HEK293 (cell line): ENCODE data around the gene CMIP.

Source experiments
- CTCF ChIA-PET: fragments of 350-600 bp; formaldehyde crosslinking; extraction: SDS; loops from one replicate; lab custom pipeline; 2021; ENCODE audit warnings: antibody characterized with exemption; lab: Yijun Ruan, JAX
- POLR2A ChIA-PET: fragments of 300-600 bp; formaldehyde crosslinking; extraction: SDS; loops from one replicate; lab custom pipeline; 2020; ENCODE audit warnings: antibody characterized with exemption, inconsistent platforms; lab: Yijun Ruan, JAX
- H3K27ac ChIP-seq: fragments of 200-500 bp; sonication (Bioruptor generic); 2 replicates; pipeline ENCODE4 v1.5.1; 2014; ENCODE audit warnings: low read depth, low read length, control low read depth, inconsistent platforms; ENCODE audit errors: extremely low read depth
- H3K36me3 ChIP-seq, 2 experiments: fragments of 200-500 bp in 1 of 2; sonication (Bioruptor generic) in 1 of 2; 1 replicate in 1 of 2; 2 replicates in 1 of 2; pipeline ENCODE4 v1.5.1; 2014 to 2017; ENCODE audit warnings: inconsistent platforms in 2 of 2, low read length in 2 of 2; ENCODE audit not compliant: control insufficient read depth in 2 of 2, insufficient read depth in 1 of 2
- H3K4me1 ChIP-seq: fragments of 200-500 bp; sonication (Bioruptor generic); 2 replicates; pipeline ENCODE4 v1.5.1; 2014; ENCODE audit warnings: mild to moderate bottlenecking, low read length, inconsistent platforms; ENCODE audit not compliant: control insufficient read depth, insufficient read depth
- H3K4me3 ChIP-seq: 2 replicates; pipeline ENCODE4 v1.5.1; 2011; ENCODE audit warnings: low read depth, mild to moderate bottlenecking, control low read depth, low read length, moderate library complexity
- H3K9me3 ChIP-seq: fragments of 200-500 bp; sonication (Bioruptor generic); 2 replicates; pipeline ENCODE4 v1.5.1; 2014; ENCODE audit warnings: low read depth, low read length, inconsistent platforms; ENCODE audit not compliant: control insufficient read depth, insufficient read depth
- EGR2 ChIP-seq: fragments of 450-650 bp; formaldehyde crosslinking; IDR thresholded peaks from 2 replicates; pipeline ENCODE4 v1.5.1; 2016; ENCODE audit warnings: low read depth, missing biosample characterization, missing genetic modification characterization
- KLF10 ChIP-seq: fragments of 450-650 bp; IDR thresholded peaks from 2 replicates; pipeline ENCODE4 v1.5.1; 2018; ENCODE audit warnings: missing biosample characterization, mild to moderate bottlenecking, missing genetic modification characterization
- MYNN ChIP-seq: fragments of 450-650 bp; formaldehyde crosslinking; IDR thresholded peaks from 2 replicates; pipeline ENCODE4 v1.5.1; 2016; ENCODE audit warnings: missing biosample characterization, missing genetic modification characterization, borderline replicate concordance
- MZF1 ChIP-seq: fragments of 450-650 bp; formaldehyde crosslinking; IDR thresholded peaks from 2 replicates; pipeline ENCODE4 v1.5.1; 2017; ENCODE audit warnings: missing biosample characterization, missing genetic modification characterization, borderline replicate concordance
- PRDM1 ChIP-seq: fragments of 450-650 bp; formaldehyde crosslinking; IDR thresholded peaks from 2 replicates; pipeline ENCODE4; 2016; ENCODE audit warnings: missing biosample characterization, missing genetic modification characterization
- SALL2 ChIP-seq: fragments of 450-650 bp; formaldehyde crosslinking; IDR thresholded peaks from 2 replicates; pipeline ENCODE4 v1.5.0; 2017; ENCODE audit warnings: missing biosample characterization, mild to moderate bottlenecking, missing genetic modification characterization, borderline replicate concordance
- ZBTB48 ChIP-seq: fragments of 450-650 bp; formaldehyde crosslinking; IDR thresholded peaks from 2 replicates; pipeline ENCODE4 v1.5.1; 2016; ENCODE audit warnings: missing biosample characterization, missing genetic modification characterization
- ZNF132 ChIP-seq: fragments of 450-650 bp; formaldehyde crosslinking; IDR thresholded peaks from 2 replicates; pipeline ENCODE4 v1.5.1; 2017; ENCODE audit warnings: missing biosample characterization, missing genetic modification characterization, borderline replicate concordance
- ZNF214 ChIP-seq: fragments of 450-650 bp; formaldehyde crosslinking; IDR thresholded peaks from 2 replicates; pipeline ENCODE4 v1.5.1; 2017; ENCODE audit warnings: missing biosample characterization, mild to moderate bottlenecking, missing genetic modification characterization, borderline replicate concordance
- ZNF324 ChIP-seq: fragments of 450-650 bp; formaldehyde crosslinking; IDR thresholded peaks from 2 replicates; pipeline ENCODE4 v1.5.1; 2016; ENCODE audit warnings: missing biosample characterization, missing genetic modification characterization
- ZNF341 ChIP-seq: fragments of 450-650 bp; formaldehyde crosslinking; IDR thresholded peaks from 2 replicates; pipeline ENCODE4; 2016; ENCODE audit warnings: low read depth, missing biosample characterization, missing genetic modification characterization
- ZNF548 ChIP-seq: fragments of 450-650 bp; formaldehyde crosslinking; IDR thresholded peaks from 2 replicates; pipeline ENCODE4 v1.5.1; 2016; ENCODE audit warnings: missing biosample characterization, missing genetic modification characterization
- ZNF624 ChIP-seq: fragments of 450-650 bp; formaldehyde crosslinking; IDR thresholded peaks from 2 replicates; pipeline ENCODE4 v1.5.1; 2017; ENCODE audit warnings: missing biosample characterization, missing genetic modification characterization
- ZNF660 ChIP-seq: fragments of 450-650 bp; IDR thresholded peaks from 2 replicates; pipeline ENCODE4 v1.5.1; 2018; ENCODE audit warnings: missing biosample characterization, mild to moderate bottlenecking, missing genetic modification characterization
- ZNF707 ChIP-seq: fragments of 450-650 bp; formaldehyde crosslinking; IDR thresholded peaks from 2 replicates; pipeline ENCODE4 v1.5.1; 2016; ENCODE audit warnings: missing biosample characterization, missing genetic modification characterization
- ZSCAN23 ChIP-seq: fragments of 450-650 bp; formaldehyde crosslinking; IDR thresholded peaks from 2 replicates; pipeline ENCODE4 v1.5.1; 2016; ENCODE audit warnings: missing biosample characterization, missing genetic modification characterization
- ZSCAN30 ChIP-seq: fragments of 450-650 bp; IDR thresholded peaks from 2 replicates; pipeline ENCODE4 v1.5.1; 2018; ENCODE audit warnings: missing biosample characterization, mild to moderate bottlenecking, missing genetic modification characterization, moderate library complexity
- TF ChIP-seq, protein P1 (sequence below): fragments of 450-650 bp; formaldehyde crosslinking; IDR thresholded peaks from 2 replicates; pipeline ENCODE4 v1.5.1; 2016; ENCODE audit warnings: missing biosample characterization, missing genetic modification characterization
- TF ChIP-seq, protein P2 (sequence below): fragments of 450-650 bp; formaldehyde crosslinking; IDR thresholded peaks from 2 replicates; pipeline ENCODE4 v1.5.1; 2017; ENCODE audit warnings: missing biosample characterization, missing genetic modification characterization
- TF ChIP-seq, protein P3 (sequence below): fragments of 450-650 bp; formaldehyde crosslinking; IDR thresholded peaks from 2 replicates; pipeline ENCODE4 v1.5.1; 2016; ENCODE audit warnings: missing biosample characterization, missing genetic modification characterization
- TF ChIP-seq, protein P4 (sequence below): sonication (generic); formaldehyde crosslinking; IDR thresholded peaks from 2 replicates; pipeline ENCODE4 v1.8.1; 2022; ENCODE audit warnings: mild to moderate bottlenecking, moderate library complexity, missing genetic modification reagents
- TF ChIP-seq, protein P5 (sequence below): fragments of 450-650 bp; formaldehyde crosslinking; IDR thresholded peaks from 2 replicates; pipeline ENCODE4 v1.5.1; 2016; ENCODE audit warnings: missing biosample characterization, missing genetic modification characterization
- TF ChIP-seq, protein P6 (sequence below): fragments of 450-650 bp; formaldehyde crosslinking; IDR thresholded peaks from 2 replicates; pipeline ENCODE4 v1.5.1; 2016; ENCODE audit warnings: missing biosample characterization, missing genetic modification characterization

The CMIP gene

DNA sequence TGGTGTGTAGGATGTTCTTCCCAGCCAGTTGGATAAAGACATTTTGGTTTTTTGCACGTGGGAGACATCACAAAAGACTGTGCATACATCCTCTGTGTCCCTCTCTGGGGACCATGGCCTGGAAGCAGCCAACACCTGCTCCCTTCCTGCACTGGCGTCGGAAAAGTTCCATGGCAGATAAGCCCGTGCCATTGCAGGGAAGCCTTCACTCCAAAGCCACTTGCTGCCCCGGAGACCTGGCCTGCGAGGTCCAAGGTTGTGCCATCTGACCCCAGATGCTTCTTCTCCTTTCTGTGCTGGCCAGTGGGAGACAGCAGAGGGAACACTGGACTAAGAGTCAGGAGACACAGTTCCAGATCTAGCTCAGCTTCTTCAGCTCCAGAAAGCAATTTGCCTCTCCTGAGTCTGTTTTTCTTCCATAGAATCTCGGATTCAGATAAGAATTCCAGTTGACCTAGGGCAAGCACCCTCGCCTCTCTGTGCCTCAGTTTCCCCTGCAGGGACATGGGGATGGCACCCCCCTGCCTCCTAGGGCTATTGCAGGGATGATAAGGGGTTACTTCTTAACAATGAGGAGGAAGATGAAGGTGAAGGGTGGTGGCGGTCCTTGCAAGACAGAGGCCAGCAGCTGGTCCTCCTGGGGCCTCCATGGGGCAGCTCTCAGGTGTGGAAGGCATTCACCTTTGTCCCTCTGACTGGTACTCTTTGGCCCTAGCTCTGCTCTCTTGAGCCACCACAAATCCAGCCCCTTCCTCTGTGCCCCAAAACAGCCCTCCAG, 134.2 kb downstream of the CMIP start (continued):
- TF ChIP-seq, protein P1, sequence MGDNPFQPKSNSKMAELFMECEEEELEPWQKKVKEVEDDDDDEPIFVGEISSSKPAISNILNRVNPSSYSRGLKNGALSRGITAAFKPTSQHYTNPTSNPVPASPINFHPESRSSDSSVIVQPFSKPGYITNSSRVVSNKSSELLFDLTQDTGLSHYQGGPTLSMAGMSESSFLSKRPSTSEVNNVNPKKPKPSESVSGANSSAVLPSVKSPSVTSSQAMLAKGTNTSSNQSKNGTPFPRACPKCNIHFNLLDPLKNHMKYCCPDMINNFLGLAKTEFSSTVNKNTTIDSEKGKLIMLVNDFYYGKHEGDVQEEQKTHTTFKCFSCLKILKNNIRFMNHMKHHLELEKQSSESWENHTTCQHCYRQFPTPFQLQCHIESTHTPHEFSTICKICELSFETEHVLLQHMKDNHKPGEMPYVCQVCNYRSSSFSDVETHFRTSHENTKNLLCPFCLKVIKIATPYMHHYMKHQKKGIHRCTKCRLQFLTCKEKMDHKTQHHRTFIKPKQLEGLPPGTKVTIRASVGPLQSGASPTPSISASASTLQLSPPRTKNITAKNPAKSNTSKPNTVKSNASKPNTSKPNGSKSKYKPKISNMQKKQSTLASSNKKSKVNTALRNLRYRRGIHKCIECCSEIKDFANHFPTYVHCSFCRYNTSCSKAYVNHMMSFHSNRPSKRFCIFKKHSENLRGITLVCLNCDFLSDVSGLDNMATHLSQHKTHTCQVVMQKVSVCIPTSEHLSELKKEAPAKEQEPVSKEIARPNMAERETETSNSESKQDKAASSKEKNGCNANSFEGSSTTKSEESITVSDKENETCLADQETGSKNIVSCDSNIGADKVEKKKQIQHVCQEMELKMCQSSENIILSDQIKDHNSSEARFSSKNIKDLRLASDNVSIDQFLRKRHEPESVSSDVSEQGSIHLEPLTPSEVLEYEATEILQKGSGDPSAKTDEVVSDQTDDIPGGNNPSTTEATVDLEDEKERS, result no peak
- TF ChIP-seq MYNN, result no peak
- TF ChIP-seq ZNF660 (tag by site-specific recombination), result no peak
- TF ChIP-seq ZSCAN23 (tag by site-specific recombination), result no peak
- no peak for TF ChIP-seq ZNF707
- TF ChIP-seq, protein P2, sequence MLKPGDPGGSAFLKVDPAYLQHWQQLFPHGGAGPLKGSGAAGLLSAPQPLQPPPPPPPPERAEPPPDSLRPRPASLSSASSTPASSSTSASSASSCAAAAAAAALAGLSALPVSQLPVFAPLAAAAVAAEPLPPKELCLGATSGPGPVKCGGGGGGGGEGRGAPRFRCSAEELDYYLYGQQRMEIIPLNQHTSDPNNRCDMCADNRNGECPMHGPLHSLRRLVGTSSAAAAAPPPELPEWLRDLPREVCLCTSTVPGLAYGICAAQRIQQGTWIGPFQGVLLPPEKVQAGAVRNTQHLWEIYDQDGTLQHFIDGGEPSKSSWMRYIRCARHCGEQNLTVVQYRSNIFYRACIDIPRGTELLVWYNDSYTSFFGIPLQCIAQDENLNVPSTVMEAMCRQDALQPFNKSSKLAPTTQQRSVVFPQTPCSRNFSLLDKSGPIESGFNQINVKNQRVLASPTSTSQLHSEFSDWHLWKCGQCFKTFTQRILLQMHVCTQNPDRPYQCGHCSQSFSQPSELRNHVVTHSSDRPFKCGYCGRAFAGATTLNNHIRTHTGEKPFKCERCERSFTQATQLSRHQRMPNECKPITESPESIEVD, result no peak
- TF ChIP-seq, protein P3, sequence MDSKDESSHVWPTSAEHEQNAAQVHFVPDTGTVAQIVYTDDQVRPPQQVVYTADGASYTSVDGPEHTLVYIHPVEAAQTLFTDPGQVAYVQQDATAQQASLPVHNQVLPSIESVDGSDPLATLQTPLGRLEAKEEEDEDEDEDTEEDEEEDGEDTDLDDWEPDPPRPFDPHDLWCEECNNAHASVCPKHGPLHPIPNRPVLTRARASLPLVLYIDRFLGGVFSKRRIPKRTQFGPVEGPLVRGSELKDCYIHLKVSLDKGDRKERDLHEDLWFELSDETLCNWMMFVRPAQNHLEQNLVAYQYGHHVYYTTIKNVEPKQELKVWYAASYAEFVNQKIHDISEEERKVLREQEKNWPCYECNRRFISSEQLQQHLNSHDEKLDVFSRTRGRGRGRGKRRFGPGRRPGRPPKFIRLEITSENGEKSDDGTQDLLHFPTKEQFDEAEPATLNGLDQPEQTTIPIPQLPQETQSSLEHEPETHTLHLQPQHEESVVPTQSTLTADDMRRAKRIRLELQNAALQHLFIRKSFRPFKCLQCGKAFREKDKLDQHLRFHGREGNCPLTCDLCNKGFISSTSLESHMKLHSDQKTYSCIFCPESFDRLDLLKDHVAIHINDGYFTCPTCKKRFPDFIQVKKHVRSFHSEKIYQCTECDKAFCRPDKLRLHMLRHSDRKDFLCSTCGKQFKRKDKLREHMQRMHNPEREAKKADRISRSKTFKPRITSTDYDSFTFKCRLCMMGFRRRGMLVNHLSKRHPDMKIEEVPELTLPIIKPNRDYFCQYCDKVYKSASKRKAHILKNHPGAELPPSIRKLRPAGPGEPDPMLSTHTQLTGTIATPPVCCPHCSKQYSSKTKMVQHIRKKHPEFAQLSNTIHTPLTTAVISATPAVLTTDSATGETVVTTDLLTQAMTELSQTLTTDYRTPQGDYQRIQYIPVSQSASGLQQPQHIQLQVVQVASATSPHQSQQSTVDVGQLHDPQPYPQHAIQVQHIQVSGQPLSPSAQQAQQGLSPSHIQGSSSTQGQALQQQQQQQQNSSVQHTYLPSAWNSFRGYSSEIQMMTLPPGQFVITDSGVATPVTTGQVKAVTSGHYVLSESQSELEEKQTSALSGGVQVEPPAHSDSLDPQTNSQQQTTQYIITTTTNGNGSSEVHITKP (tag by site-specific recombination), result no peak
- TF ChIP-seq, protein P4, sequence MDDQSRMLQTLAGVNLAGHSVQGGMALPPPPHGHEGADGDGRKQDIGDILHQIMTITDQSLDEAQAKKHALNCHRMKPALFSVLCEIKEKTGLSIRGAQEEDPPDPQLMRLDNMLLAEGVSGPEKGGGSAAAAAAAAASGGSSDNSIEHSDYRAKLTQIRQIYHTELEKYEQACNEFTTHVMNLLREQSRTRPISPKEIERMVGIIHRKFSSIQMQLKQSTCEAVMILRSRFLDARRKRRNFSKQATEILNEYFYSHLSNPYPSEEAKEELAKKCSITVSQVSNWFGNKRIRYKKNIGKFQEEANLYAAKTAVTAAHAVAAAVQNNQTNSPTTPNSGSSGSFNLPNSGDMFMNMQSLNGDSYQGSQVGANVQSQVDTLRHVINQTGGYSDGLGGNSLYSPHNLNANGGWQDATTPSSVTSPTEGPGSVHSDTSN (CRISPR knock-in tag), result no peak
- TF ChIP-seq, protein P5, sequence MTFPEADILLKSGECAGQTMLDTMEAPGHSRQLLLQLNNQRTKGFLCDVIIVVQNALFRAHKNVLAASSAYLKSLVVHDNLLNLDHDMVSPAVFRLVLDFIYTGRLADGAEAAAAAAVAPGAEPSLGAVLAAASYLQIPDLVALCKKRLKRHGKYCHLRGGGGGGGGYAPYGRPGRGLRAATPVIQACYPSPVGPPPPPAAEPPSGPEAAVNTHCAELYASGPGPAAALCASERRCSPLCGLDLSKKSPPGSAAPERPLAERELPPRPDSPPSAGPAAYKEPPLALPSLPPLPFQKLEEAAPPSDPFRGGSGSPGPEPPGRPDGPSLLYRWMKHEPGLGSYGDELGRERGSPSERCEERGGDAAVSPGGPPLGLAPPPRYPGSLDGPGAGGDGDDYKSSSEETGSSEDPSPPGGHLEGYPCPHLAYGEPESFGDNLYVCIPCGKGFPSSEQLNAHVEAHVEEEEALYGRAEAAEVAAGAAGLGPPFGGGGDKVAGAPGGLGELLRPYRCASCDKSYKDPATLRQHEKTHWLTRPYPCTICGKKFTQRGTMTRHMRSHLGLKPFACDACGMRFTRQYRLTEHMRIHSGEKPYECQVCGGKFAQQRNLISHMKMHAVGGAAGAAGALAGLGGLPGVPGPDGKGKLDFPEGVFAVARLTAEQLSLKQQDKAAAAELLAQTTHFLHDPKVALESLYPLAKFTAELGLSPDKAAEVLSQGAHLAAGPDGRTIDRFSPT (tag by site-specific recombination), result no peak
- TF ChIP-seq PRDM1 (tag by site-specific recombination), result no peak
- TF ChIP-seq ZNF341 (tag by site-specific recombination), result no peak
- no peak for TF ChIP-seq ZSCAN30 (tag by site-specific recombination)
- TF ChIP-seq ZNF214 (tag by site-specific recombination), result no peak
- TF ChIP-seq, all 188 proteins: peak for 0

DNA sequence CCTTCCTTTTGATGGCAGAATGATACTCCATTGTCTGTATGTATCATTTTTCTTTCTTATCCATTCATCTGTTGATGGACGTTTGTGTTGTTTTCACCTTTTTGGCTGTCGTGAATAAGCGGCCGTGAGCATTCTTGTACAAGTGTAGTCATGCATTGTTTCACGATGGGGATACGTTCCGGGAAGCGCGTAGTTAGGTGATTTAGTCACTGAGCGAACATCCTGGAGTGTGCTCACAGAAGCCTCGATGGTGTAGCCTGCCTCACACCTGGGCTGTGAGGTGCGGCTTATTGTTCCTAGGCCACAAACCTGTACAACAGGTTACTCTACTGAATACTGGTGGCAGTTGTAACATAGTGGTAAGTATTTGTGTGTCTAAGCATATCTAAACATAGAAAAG, 136.5 kb downstream of the CMIP start:
- TF ChIP-seq ZNF132 (tag by site-specific recombination) (no peak), ZNF324 (tag by site-specific recombination) (no peak), MZF1 (tag by site-specific recombination) (no peak), KLF10 (tag by site-specific recombination) (no peak), ZNF548 (tag by site-specific recombination) (no peak), ZNF624 (tag by site-specific recombination) (no peak), EGR2 (tag by site-specific recombination) (no peak), SALL2 (tag by site-specific recombination) (no peak), ZBTB48 (tag by site-specific recombination) (no peak)
- TF ChIP-seq, protein P6, sequence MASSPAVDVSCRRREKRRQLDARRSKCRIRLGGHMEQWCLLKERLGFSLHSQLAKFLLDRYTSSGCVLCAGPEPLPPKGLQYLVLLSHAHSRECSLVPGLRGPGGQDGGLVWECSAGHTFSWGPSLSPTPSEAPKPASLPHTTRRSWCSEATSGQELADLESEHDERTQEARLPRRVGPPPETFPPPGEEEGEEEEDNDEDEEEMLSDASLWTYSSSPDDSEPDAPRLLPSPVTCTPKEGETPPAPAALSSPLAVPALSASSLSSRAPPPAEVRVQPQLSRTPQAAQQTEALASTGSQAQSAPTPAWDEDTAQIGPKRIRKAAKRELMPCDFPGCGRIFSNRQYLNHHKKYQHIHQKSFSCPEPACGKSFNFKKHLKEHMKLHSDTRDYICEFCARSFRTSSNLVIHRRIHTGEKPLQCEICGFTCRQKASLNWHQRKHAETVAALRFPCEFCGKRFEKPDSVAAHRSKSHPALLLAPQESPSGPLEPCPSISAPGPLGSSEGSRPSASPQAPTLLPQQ (tag by site-specific recombination), result no peak
- TF ChIP-seq, all 188 proteins: peak for 0
- ChIA-PET POLR2A (no interaction called here), CTCF (interaction anchor here (0.6 kb wide), 1 partner anchor 9 kb away, joined by 4 read pairs; no protein-coding TSS in a partner anchor)
- H3K4me1 ChIP-seq, result peaks cover under 1% of the 10 kb centered on the region
- H3K4me3 ChIP-seq, result no peak overlapping the region
- no peaks in the 10 kb centered on the region for H3K9me3 ChIP-seq
- no peak overlapping the region for H3K27ac ChIP-seq
- H3K36me3 ChIP-seq, result no peaks in the 10 kb centered on the region
